GM23338 (cell line): ENCODE measurements around the gene MYO18A. TPM values are rescaled to one million over a fixed set of nuclear protein-coding genes. Genes with fewer than 3 reads are reported as not detected.

Source experiments
- ATAC-seq: fragments of 200-7000 bp; cut with Tn5 transposase; 3 replicates; pipeline ENCODE4 v1.9.1; 2020
- DNase-seq: peaks from one replicate; pipeline ENCODE4 v3.0.0-alpha.2; 2015; ENCODE audit warnings: low spot score
- H2AFZ ChIP-seq: fragments of 200-600 bp; sonication (generic); 2 replicates; pipeline ENCODE4 v1.8.0; 2016; ENCODE audit warnings: antibody characterized with exemption, mild to moderate bottlenecking, moderate library complexity
- H3F3A ChIP-seq: fragments of 200-600 bp; sonication (generic); replicated peaks from 2 replicates; pipeline ENCODE4 v1.8.0; 2017; ENCODE audit warnings: antibody characterized with exemption, mixed run types, low read depth
- H3K27ac ChIP-seq: fragments of 200-600 bp; sonication (generic); 2 replicates; pipeline ENCODE4 v1.6.1; 2016; ENCODE audit warnings: low read depth
- H3K27me3 ChIP-seq: fragments of 200-600 bp; sonication (generic); 2 replicates; pipeline ENCODE4 v1.8.0; 2016; ENCODE audit warnings: mild to moderate bottlenecking, mixed run types, moderate library complexity; ENCODE audit not compliant: insufficient read depth
- H3K36me3 ChIP-seq: fragments of 200-600 bp; sonication (generic); 2 replicates; pipeline ENCODE4 v1.8.0; 2016; ENCODE audit warnings: mild to moderate bottlenecking; ENCODE audit not compliant: insufficient read depth
- H3K4me1 ChIP-seq: fragments of 200-600 bp; sonication (generic); 2 replicates; pipeline ENCODE4 v1.8.0; 2016; ENCODE audit warnings: mild to moderate bottlenecking, moderate library complexity; ENCODE audit not compliant: insufficient read depth
- H3K4me2 ChIP-seq: fragments of 200-600 bp; sonication (generic); 2 replicates; pipeline ENCODE4 v1.7.1; 2017; ENCODE audit warnings: mixed run types
- H3K4me3 ChIP-seq: fragments of 200-600 bp; sonication (generic); 2 replicates; pipeline ENCODE4 v1.6.1; 2016; ENCODE audit warnings: mixed run types
- H3K79me2 ChIP-seq: fragments of 200-600 bp; sonication (generic); replicated peaks from 2 replicates; pipeline ENCODE4 v1.8.0; 2017; ENCODE audit warnings: mild to moderate bottlenecking; ENCODE audit not compliant: insufficient read depth
- H3K9me2 ChIP-seq: fragments of 200-600 bp; sonication (generic); 2 replicates; pipeline ENCODE4 v1.8.0; 2017; ENCODE audit not compliant: insufficient read depth
- H4K20me1 ChIP-seq: fragments of 200-600 bp; sonication (generic); replicated peaks from 2 replicates; pipeline ENCODE4 v1.8.0; 2017; ENCODE audit warnings: mild to moderate bottlenecking; ENCODE audit not compliant: insufficient read depth
- H3K27ac Mint-ChIP-seq: 2 replicates; pipeline ENCODE4 v1.8.0; 2020; ENCODE audit warnings: inconsistent platforms, mild to moderate bottlenecking, moderate library complexity, mixed read lengths
- H3K27me3 Mint-ChIP-seq: 3 replicates; pipeline ENCODE4 v1.8.0; 2022; ENCODE audit warnings: low read depth, mild to moderate bottlenecking, moderate library complexity, mixed read lengths, inconsistent platforms; ENCODE audit not compliant: insufficient read depth, poor library complexity
- H3K36me3 Mint-ChIP-seq: 3 replicates; pipeline ENCODE4 v1.8.0; 2021; ENCODE audit warnings: low read depth, mild to moderate bottlenecking, inconsistent platforms, moderate library complexity, mixed read lengths
- H3K4me1 Mint-ChIP-seq: 3 replicates; pipeline ENCODE4 v1.8.0; 2020; ENCODE audit warnings: mild to moderate bottlenecking, inconsistent platforms, mixed read lengths
- H3K4me3 Mint-ChIP-seq: 3 replicates; pipeline ENCODE4 v1.8.0; 2021; ENCODE audit warnings: moderate library complexity, mild to moderate bottlenecking, inconsistent platforms, mixed read lengths
- H3K9me3 Mint-ChIP-seq: 3 replicates; pipeline ENCODE4 v1.8.0; 2020; ENCODE audit warnings: moderate library complexity, mild to moderate bottlenecking, inconsistent platforms, mixed read lengths
- CREB1 ChIP-seq: fragments of 250-450 bp; sonication (Bioruptor Pico); IDR thresholded peaks from 2 replicates; pipeline ENCODE4 v1.5.0; 2020; ENCODE audit warnings: low read depth, mild to moderate bottlenecking, moderate library complexity
- NANOG ChIP-seq: IDR thresholded peaks from 2 replicates; pipeline ENCODE4 v1.6.1; 2016; ENCODE audit warnings: antibody characterized with exemption, borderline replicate concordance
- polyA plus RNA-seq: library from polyadenylated mRNA; unstranded; fragments of >200 nt; fragmentation: Nextera tagmentation; extraction: Ambion mirVana; gene quantifications from 2 replicates; pipeline ENCODE4 v1.2.1, GENCODE V29; 2016
- total RNA-seq: library from RNA; depleted of rRNA; stranded (reverse); fragments of >200 nt; shearing (Covaris generic); gene quantifications from 2 replicates; pipeline ENCODE4 v1.2.3, GENCODE V29; 2014
- TF ChIP-seq, protein P1 (sequence below): fragments of 250-450 bp; sonication (Bioruptor Pico); IDR thresholded peaks from 2 replicates; pipeline ENCODE4 v1.5.0; 2020; ENCODE audit warnings: mild to moderate bottlenecking, moderate library complexity
- TF ChIP-seq, protein P2 (sequence below): IDR thresholded peaks from one replicate; pipeline ENCODE4 v1.6.1; 2018; ENCODE audit warnings: antibody characterized with exemption; ENCODE audit not compliant: unreplicated experiment

Gene MYO18A
- total and polyA plus RNA-seq, 2 experiments from 2014 or later: 18.3 to 37.5 TPM

DNA sequence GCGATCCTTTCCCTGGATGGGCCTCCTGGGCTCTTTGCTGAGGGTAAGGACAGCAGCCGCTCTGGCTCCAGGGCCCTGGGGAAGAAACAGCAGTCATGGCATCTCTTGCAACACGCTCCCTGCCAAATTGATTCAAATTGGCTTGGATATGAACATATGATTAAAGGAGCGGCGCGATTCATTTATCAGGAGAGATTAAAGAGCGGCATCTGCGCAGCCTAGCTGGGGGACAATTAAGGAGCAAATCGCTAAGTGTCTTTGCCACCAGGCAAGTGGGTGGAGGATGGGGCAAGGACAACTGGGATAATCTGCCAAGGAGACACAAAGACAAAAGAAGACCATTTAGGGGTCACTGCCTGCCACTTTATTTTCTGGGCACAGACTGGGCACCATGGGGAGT, 109.4 kb downstream of the MYO18A start (continued):
- TF ChIP-seq, protein P1, sequence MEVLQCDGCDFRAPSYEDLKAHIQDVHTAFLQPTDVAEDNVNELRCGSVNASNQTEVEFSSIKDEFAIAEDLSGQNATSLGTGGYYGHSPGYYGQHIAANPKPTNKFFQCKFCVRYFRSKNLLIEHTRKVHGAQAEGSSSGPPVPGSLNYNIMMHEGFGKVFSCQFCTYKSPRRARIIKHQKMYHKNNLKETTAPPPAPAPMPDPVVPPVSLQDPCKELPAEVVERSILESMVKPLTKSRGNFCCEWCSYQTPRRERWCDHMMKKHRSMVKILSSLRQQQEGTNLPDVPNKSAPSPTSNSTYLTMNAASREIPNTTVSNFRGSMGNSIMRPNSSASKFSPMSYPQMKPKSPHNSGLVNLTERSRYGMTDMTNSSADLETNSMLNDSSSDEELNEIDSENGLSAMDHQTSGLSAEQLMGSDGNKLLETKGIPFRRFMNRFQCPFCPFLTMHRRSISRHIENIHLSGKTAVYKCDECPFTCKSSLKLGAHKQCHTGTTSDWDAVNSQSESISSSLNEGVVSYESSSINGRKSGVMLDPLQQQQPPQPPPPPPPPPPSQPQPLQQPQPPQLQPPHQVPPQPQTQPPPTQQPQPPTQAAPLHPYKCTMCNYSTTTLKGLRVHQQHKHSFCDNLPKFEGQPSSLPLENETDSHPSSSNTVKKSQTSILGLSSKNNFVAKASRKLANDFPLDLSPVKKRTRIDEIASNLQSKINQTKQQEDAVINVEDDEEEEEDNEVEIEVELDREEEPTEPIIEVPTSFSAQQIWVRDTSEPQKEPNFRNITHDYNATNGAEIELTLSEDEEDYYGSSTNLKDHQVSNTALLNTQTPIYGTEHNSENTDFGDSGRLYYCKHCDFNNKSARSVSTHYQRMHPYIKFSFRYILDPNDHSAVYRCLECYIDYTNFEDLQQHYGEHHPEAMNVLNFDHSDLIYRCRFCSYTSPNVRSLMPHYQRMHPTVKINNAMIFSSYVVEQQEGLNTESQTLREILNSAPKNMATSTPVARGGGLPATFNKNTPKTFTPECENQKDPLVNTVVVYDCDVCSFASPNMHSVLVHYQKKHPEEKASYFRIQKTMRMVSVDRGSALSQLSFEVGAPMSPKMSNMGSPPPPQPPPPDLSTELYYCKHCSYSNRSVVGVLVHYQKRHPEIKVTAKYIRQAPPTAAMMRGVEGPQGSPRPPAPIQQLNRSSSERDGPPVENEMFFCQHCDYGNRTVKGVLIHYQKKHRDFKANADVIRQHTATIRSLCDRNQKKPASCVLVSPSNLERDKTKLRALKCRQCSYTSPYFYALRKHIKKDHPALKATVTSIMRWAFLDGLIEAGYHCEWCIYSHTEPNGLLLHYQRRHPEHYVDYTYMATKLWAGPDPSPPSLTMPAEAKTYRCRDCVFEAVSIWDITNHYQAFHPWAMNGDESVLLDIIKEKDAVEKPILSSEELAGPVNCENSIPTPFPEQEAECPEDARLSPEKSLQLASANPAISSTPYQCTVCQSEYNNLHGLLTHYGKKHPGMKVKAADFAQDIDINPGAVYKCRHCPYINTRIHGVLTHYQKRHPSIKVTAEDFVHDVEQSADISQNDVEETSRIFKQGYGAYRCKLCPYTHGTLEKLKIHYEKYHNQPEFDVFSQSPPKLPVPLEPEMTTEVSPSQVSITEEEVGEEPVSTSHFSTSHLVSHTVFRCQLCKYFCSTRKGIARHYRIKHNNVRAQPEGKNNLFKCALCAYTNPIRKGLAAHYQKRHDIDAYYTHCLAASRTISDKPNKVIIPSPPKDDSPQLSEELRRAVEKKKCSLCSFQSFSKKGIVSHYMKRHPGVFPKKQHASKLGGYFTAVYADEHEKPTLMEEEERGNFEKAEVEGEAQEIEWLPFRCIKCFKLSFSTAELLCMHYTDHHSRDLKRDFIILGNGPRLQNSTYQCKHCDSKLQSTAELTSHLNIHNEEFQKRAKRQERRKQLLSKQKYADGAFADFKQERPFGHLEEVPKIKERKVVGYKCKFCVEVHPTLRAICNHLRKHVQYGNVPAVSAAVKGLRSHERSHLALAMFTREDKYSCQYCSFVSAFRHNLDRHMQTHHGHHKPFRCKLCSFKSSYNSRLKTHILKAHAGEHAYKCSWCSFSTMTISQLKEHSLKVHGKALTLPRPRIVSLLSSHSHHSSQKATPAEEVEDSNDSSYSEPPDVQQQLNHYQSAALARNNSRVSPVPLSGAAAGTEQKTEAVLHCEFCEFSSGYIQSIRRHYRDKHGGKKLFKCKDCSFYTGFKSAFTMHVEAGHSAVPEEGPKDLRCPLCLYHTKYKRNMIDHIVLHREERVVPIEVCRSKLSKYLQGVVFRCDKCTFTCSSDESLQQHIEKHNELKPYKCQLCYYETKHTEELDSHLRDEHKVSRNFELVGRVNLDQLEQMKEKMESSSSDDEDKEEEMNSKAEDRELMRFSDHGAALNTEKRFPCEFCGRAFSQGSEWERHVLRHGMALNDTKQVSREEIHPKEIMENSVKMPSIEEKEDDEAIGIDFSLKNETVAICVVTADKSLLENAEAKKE (CRISPR knock-in tag): no peak

DNA sequence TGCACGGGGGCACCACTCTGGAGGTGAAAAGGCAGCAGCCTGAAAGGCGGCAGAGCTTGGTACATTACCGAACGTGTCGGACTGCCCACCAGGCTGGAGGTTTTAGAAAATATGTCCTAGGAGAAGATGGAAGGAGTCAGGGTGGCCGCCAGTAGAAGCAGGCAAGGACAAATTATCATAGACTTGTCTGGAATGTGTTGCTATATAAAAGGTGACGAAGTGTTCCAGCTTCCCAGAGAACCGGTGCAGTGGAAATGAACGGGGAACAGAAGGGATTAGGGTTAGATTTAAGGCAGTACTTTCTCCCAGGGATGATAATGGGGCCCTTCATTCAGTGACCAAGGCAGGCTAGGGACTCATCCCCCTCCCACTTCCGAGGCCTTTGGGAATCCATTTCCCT, 109.9 kb downstream of the MYO18A start:
- no peaks in the 10 kb centered on the region for H3K36me3 ChIP-seq
- TF ChIP-seq, protein P2, sequence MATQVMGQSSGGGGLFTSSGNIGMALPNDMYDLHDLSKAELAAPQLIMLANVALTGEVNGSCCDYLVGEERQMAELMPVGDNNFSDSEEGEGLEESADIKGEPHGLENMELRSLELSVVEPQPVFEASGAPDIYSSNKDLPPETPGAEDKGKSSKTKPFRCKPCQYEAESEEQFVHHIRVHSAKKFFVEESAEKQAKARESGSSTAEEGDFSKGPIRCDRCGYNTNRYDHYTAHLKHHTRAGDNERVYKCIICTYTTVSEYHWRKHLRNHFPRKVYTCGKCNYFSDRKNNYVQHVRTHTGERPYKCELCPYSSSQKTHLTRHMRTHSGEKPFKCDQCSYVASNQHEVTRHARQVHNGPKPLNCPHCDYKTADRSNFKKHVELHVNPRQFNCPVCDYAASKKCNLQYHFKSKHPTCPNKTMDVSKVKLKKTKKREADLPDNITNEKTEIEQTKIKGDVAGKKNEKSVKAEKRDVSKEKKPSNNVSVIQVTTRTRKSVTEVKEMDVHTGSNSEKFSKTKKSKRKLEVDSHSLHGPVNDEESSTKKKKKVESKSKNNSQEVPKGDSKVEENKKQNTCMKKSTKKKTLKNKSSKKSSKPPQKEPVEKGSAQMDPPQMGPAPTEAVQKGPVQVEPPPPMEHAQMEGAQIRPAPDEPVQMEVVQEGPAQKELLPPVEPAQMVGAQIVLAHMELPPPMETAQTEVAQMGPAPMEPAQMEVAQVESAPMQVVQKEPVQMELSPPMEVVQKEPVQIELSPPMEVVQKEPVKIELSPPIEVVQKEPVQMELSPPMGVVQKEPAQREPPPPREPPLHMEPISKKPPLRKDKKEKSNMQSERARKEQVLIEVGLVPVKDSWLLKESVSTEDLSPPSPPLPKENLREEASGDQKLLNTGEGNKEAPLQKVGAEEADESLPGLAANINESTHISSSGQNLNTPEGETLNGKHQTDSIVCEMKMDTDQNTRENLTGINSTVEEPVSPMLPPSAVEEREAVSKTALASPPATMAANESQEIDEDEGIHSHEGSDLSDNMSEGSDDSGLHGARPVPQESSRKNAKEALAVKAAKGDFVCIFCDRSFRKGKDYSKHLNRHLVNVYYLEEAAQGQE: no peak
- no peak for TF ChIP-seq NANOG
- TF ChIP-seq, protein P1 (CRISPR knock-in tag): no peak
- TF ChIP-seq CREB1 (CRISPR knock-in tag): no peak
- Mint-ChIP-seq H3K4me1 (peaks cover 52% of the 10 kb centered on the region), H3K27ac (no peak overlapping the region), H3K27me3 (peaks cover 16% of the 10 kb centered on the region), H3K36me3 (no peaks in the 10 kb centered on the region), H3K4me3 (no peak overlapping the region), H3K9me3 (no peaks in the 10 kb centered on the region)
- peaks cover 19% of the 10 kb centered on the region; the same call in 1 of the 2 replicates for H3K4me1 ChIP-seq
- ATAC-seq (no peak; the same call in 1 of the 3 replicates), DNase-seq (no peak)
- H3K27ac ChIP-seq: no peak overlapping the region
- H3K27me3 ChIP-seq: no peaks in the 10 kb centered on the region
- H3K4me3 ChIP-seq: no peak overlapping the region
- no peak overlapping the region for H3K4me2 ChIP-seq
- H2AFZ ChIP-seq: no peak overlapping the region
- H4K20me1 ChIP-seq: no peaks in the 10 kb centered on the region
- no peaks in the 10 kb centered on the region for H3K9me2 ChIP-seq
- no peaks in the 10 kb centered on the region for H3K79me2 ChIP-seq
- H3F3A ChIP-seq: peaks cover 8% of the 10 kb centered on the region; the same call in 1 of the 2 replicates
